Measurements from ENCODE around the gene MTREX.

DNA sequence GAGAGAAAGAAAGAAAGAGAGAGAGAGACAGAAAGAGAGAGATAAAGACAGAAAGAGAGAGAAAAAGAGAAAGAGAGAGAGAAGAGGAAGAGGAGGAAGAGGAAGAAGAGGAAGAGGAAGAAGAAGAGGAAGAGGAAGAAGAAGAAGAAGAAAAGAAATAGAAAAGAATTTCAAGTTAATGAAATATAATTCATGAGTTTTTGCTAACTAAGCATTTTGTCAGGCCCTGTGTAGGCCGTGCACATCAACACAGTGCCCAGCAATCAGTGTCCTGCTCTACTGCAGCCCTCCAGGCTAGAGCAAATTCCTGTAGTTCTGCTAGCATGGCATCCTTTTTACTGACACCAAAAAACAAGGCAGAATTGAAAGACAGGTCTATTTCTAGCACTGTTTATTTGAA, 164.9 kb downstream of the MTREX start:
- TF ChIP-seq, protein P1, sequence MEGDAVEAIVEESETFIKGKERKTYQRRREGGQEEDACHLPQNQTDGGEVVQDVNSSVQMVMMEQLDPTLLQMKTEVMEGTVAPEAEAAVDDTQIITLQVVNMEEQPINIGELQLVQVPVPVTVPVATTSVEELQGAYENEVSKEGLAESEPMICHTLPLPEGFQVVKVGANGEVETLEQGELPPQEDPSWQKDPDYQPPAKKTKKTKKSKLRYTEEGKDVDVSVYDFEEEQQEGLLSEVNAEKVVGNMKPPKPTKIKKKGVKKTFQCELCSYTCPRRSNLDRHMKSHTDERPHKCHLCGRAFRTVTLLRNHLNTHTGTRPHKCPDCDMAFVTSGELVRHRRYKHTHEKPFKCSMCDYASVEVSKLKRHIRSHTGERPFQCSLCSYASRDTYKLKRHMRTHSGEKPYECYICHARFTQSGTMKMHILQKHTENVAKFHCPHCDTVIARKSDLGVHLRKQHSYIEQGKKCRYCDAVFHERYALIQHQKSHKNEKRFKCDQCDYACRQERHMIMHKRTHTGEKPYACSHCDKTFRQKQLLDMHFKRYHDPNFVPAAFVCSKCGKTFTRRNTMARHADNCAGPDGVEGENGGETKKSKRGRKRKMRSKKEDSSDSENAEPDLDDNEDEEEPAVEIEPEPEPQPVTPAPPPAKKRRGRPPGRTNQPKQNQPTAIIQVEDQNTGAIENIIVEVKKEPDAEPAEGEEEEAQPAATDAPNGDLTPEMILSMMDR (IDR thresholded peaks at IDR 0.05; ENCODE audit: low read depth, low read length, missing input control): no peak
- no peak for TF ChIP-seq SP1 (IDR thresholded peaks at IDR 0.05)
- TF ChIP-seq JUND (IDR thresholded peaks at IDR 0.05): no peak
- TF ChIP-seq HNF4G (IDR thresholded peaks at IDR 0.05): no peak
- no peak for TF ChIP-seq REST (IDR thresholded peaks at IDR 0.05)
- no peak for TF ChIP-seq RAD21 (IDR thresholded peaks at IDR 0.05)

Data from liver (tissue), 3 donors.